Tibial artery (tissue), 4 donors: ENCODE results near the gene ETS1.
A peak's percentile ranks its signal among the peaks of the same experiment; 100 is the strongest.

Experiments
- DNase-seq, 2 donors: peaks; one replicate each; pipeline ENCODE4 v3.0.0-alpha.2; 2019
- H3K27ac ChIP-seq, 2 donors: fragments of 200-600 bp; sonication (generic) in 1 of 2; 1 replicate in 1 of 2; 2 replicates in 1 of 2; pipeline ENCODE4 v1.5.1; 2018 to 2019; ENCODE audit warnings: mild to moderate bottlenecking in 1 of 2
- H3K27me3 ChIP-seq, 2 donors: fragments of 200-600 bp; sonication (generic) in 1 of 2; one replicate each; pipeline versions ENCODE4 v1.5.1 to v1.6.0; 2016 to 2019
- H3K36me3 ChIP-seq, 3 donors: fragments of 200-600 bp; sonication (generic) in 2 of 3; one replicate each; pipeline ENCODE4 v1.5.1; 2016 to 2019; ENCODE audit warnings: mild to moderate bottlenecking in 2 of 3
- H3K4me1 ChIP-seq, 4 donors: fragments of 200-600 bp; sonication (generic) in 2 of 4; 1 replicate in 3 of 4; 2 replicates in 1 of 4; pipeline ENCODE4 v1.5.1; 2016 to 2019
- H3K4me3 ChIP-seq, 2 donors: fragments of 200-600 bp; sonication (generic) in 1 of 2; 1 replicate in 1 of 2; 2 replicates in 1 of 2; pipeline ENCODE4 v1.5.1; 2018 to 2019; ENCODE audit warnings: mild to moderate bottlenecking in 2 of 2
- H3K9me3 ChIP-seq, 3 donors: fragments of 200-600 bp; sonication (generic) in 1 of 3; one replicate each; pipeline ENCODE4 v1.5.1; 2016 to 2019
- intact Hi-C: fragments of 100-400 bp; cut with DNase I; formaldehyde crosslinking; loops from one replicate; pipeline ENCODE4 v1.15.0; 2023; ENCODE audit warnings: low total_unique reads
- TF ChIP-seq, protein P1 (sequence below), 2 experiments: fragments of 200-600 bp in 1 of 2; fragments of 450-650 bp in 1 of 2; IDR thresholded peaks; one replicate each; pipeline ENCODE4 v1.5.1; 2017 to 2019; ENCODE audit warnings: antibody characterized with exemption in 2 of 2, mild to moderate bottlenecking in 1 of 2, moderate library complexity in 1 of 2

The ETS1 gene

GRCh38 chr11:128629516-128630106 is 42.3 kb upstream of the ETS1 start:
- Histone ChIP-seq H3K9me3 (no peaks in the 10 kb centered on the region), H3K36me3 (no peaks in the 10 kb centered on the region), H3K27me3 (no peaks in the 10 kb centered on the region), H3K4me1 (peaks cover 0 to 12% (median 4%) of the 10 kb centered on the region in 4 donors), H3K4me3 (no peak overlapping the region), H3K27ac (peak overlapping the region; percentile 14 to 28)
- TF ChIP-seq, protein P1, sequence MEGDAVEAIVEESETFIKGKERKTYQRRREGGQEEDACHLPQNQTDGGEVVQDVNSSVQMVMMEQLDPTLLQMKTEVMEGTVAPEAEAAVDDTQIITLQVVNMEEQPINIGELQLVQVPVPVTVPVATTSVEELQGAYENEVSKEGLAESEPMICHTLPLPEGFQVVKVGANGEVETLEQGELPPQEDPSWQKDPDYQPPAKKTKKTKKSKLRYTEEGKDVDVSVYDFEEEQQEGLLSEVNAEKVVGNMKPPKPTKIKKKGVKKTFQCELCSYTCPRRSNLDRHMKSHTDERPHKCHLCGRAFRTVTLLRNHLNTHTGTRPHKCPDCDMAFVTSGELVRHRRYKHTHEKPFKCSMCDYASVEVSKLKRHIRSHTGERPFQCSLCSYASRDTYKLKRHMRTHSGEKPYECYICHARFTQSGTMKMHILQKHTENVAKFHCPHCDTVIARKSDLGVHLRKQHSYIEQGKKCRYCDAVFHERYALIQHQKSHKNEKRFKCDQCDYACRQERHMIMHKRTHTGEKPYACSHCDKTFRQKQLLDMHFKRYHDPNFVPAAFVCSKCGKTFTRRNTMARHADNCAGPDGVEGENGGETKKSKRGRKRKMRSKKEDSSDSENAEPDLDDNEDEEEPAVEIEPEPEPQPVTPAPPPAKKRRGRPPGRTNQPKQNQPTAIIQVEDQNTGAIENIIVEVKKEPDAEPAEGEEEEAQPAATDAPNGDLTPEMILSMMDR (IDR thresholded peaks at IDR 0.05) = no peak
- DNase-seq = no peak
- intact Hi-C loops = loop anchor here (2.0 to 10.0 kb wide), 2 partner anchors 75 to 457 kb away; no protein-coding TSS in a partner anchor

GRCh38 chr11:128628686-128629085 is 41.3 kb upstream of the ETS1 start:
- peaks cover 0 to 12% (median 4%) of the 10 kb centered on the region in 4 donors for H3K4me1 ChIP-seq
- TF ChIP-seq, protein P1 (IDR thresholded peaks at IDR 0.05) = no peak
- no peaks in the 10 kb centered on the region for H3K27me3 ChIP-seq
- intact Hi-C loops = loop anchor here (2.0 to 10.0 kb wide), 2 partner anchors 74 to 456 kb away; no protein-coding TSS in a partner anchor
- no peak overlapping the region for H3K4me3 ChIP-seq
- H3K36me3 ChIP-seq = no peaks in the 10 kb centered on the region
- no peak overlapping the region for H3K27ac ChIP-seq
- H3K9me3 ChIP-seq = no peaks in the 10 kb centered on the region
- no peak for DNase-seq

- TF ChIP-seq, protein P1 (IDR thresholded peaks at IDR 0.05) = no peak
- Histone ChIP-seq H3K9me3 (no peaks in the 10 kb centered on the region), H3K36me3 (no peaks in the 10 kb centered on the region), H3K27me3 (no peaks in the 10 kb centered on the region), H3K4me1 (peaks cover 0 to 12% (median 4%) of the 10 kb centered on the region in 4 donors), H3K27ac (no peak overlapping the region), H3K4me3 (no peak overlapping the region)
- DNase-seq = no peak
- intact Hi-C loops = loop anchor here (2.0 to 10.0 kb wide), 2 partner anchors 73 to 455 kb away; no protein-coding TSS in a partner anchor
These were observed 40.9 kb upstream of the ETS1 start for GRCh38 chr11:128628325-128628673.

GRCh38 chr11:128627666-128628324 is 40.4 kb upstream of the ETS1 start:
- TF ChIP-seq, protein P1 (IDR thresholded peaks at IDR 0.05) = no peak
- H3K27me3 ChIP-seq = no peaks in the 10 kb centered on the region
- DNase-seq = no peak
- intact Hi-C loops = loop anchor here (2.0 to 10.0 kb wide), 2 partner anchors 73 to 455 kb away; no protein-coding TSS in a partner anchor
- no peaks in the 10 kb centered on the region for H3K36me3 ChIP-seq
- H3K4me1 ChIP-seq = peaks cover 0 to 12% (median 4%) of the 10 kb centered on the region in 4 donors
- H3K27ac ChIP-seq = no peak overlapping the region
- H3K4me3 ChIP-seq = no peak overlapping the region
- H3K9me3 ChIP-seq = no peaks in the 10 kb centered on the region

DNA sequence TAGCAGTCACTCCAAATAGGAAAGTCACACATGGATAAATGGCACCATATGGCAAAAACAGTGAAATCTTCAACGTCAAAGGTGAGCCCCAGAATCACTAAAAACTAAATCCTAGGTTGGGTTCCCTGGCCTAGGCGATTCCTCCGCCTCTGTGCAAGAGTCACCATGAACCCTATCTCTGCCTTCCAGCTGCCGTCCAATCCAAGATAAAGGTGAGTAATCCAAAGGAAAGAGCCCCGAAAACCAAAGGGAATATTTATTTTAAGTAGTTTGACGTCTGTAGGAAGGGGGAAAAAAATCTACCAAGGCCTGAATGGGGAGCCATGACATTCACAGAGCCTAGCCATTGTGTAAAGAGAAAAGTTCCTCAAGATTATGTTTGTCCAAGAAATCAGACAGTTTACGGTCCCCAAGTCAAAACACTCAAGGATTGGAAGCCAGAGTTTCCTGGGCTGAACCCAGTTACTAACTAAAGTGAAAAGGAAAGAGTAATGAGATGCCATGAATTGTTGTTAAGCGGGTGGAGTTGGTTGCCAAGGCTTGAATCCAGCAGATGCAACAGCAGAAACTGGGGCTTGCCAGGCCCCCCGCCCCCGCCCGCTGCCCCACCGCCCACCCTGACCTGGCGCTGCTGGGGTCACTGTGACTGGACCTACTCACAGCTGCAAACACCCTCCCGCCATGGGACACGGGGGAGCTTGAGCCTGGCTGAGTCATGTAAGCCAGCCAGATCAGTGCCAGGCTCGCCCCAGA is 39.7 kb upstream of the ETS1 start:
- Histone ChIP-seq H3K4me1 (peaks cover 0 to 12% (median 4%) of the 10 kb centered on the region in 4 donors), H3K36me3 (no peaks in the 10 kb centered on the region), H3K9me3 (no peaks in the 10 kb centered on the region), H3K4me3 (no peak overlapping the region), H3K27me3 (no peaks in the 10 kb centered on the region), H3K27ac (no peak overlapping the region)
- DNase-seq = no peak
- intact Hi-C loops = loop anchor here (10.0 kb wide), 1 partner anchor 72 kb away; no protein-coding TSS in a partner anchor
- TF ChIP-seq, protein P1 (IDR thresholded peaks at IDR 0.05) = no peak
